ENCODE data around the gene KIAA1328.

The KIAA1328 gene

GRCh38 chr18:36963464-36963863, 134.5 kb downstream of the KIAA1328 start:
- no peak for DNase-seq

GRCh38 chr18:36974686-36975085, 145.8 kb downstream of the KIAA1328 start:
- DNase-seq, result no peak

- no peak for DNase-seq
Observed at GRCh38 chr18:36977121-36977520, 148.2 kb downstream of the KIAA1328 start.

DNA sequence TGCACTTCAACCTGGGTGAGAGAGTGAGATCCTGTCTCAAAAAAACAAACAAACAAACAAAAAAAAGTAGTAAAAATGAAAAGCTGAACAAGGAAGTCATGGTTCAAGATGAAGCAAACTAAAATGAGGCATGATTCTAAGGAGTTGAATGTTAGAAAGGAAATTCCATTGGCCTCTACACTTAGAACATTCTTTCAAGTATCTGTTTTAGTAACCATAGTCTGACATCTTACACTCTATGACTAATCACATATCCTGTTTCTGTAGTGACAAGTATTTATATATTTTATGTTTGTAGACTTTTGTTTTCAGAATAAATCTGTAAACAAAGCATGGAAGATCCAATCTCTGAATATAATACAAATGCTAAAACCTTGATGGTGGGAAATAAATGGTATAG, 164.1 kb downstream of the KIAA1328 start:
- DNase-seq, result no peak

- no peak for DNase-seq
Observed at GRCh38 chr18:37006742-37007141, 177.8 kb downstream of the KIAA1328 start.

DNA sequence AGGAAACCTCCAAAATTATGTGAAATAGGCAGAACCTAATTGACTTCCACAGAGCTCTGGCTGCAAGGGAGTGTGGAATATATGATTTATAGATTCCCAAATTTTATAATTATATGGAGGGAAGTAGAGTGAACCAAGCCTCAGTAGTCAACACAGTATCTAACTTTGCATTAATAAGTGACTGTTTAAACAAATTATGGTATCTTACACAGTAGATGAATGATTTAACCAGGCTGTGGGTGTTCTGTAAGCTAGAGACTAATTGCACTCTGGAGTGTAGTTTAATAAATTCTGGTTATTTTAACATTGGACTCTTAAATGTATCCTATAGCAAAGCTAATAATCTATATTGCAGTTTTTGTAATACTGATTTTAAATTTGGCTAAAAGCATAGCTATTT, 183.5 kb downstream of the KIAA1328 start:
- DNase-seq, result no peak

DNA sequence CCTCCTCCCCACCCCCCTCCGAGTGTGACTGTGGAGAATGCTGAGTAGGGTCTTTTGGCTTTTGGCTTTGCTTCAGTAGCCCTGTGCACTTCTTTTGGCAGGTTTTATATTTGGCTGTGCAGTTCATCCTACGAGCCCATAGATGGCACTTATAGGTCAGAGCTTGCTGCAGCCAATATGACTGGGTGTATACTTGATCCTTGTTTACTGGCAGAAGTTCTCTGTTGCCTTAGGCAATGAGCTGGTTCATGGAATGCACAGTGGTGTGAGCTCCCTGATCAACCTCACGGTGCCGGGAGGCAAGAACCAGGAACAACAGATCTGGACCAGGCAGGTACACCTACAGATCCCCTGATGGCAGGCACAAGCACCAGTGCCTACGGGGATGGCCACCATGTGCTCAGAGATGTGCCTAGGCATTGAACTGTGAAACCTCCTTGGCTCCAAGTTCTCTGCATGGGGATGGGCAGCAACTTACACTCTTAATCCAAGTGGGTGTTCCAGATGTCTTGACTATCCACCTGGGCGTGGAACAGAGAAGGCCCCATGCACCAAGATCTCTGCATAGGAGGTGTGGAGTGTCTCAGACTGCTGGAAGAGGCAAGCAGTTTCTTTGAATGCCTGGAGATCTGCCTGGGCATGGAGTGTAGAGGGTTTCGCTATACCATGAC, 190.4 kb downstream of the KIAA1328 start:
- no peak for DNase-seq

DNA sequence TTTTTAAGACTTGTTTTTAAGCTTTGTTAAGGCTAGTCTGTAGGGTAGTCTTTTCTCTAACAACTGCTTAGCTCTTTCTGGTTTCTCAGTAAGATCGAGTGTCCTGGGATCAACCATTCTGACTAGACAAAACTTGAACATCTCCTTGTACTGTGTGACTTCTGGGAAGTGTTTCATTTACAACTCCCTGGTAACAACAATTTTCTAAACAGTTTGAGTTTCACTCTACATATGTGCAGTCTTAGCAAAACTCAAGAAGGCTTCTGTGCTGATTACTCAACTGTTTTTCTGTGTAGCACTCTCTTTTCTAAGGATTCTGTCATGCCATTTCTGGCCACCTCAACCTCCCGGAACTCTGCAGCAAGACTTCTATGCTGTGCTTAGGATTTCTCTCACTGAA, 204.5 kb downstream of the KIAA1328 start:
- DNase-seq, result no peak

- DNase-seq, result no peak
Observed at GRCh38 chr18:37042381-37042780, 213.5 kb downstream of the KIAA1328 start.

DNA sequence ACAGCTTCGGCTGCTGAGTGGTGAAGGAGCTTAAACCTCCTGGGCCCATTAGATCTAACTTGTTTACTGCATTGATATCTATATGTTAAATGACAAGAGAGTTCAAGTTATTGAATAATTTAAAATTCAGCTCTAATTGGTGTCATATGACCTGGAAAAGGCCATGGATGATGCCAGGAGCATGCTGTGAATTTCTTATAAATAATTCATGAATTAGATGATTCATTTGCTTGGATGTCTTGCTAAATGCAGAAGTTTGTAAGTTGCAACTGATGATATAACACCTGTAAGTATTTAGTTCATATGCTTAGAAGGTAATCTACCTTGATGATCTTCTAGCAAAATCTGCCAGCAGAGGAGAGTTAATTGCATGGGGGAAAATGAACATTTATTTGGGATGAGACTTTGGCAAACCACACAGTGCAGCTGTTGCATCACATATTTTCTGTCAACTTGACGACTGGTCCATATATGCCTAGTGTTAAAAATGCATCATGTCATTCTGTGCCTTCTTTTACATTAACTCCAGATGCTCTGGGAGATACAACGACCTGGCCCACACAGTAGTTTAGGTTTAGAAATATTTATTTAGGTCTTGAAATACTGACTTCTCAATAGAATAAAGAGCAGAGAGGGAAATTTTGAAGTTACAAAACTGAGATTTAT, 226.3 kb downstream of the KIAA1328 start:
- peak; percentile 62 for DNase-seq

GRCh38 chr18:37064187-37064586, 235.3 kb downstream of the KIAA1328 start:
- DNase-seq, result no peak

DNA sequence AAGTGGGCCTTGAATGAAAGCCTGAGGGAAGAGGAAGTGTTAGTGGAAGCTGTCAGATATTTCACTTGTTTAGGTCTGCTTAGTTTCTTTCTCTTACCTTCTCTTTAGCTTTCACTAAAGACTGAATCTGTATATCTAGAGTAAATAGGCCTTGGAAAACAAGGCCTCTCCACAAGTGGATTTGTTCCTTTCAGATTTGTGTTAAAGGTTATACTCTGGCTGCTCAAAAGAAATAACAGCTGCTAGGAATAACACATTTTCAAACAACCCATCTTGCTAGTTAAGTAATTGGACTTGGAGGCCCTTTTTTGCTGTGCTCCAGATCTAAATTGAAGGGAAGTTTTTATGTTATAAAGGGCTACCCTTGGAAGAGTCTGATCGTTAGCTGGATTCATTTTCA, 236.3 kb downstream of the KIAA1328 start:
- no peak for DNase-seq

GRCh38 chr18:37084912-37085311, 256.0 kb downstream of the KIAA1328 start:
- DNase-seq, result no peak

- no peak for DNase-seq
Observed at GRCh38 chr18:37085362-37085761, 256.4 kb downstream of the KIAA1328 start.

- no peak for DNase-seq
Observed at GRCh38 chr18:37107748-37108522, 279.0 kb downstream of the KIAA1328 start.

GRCh38 chr18:37122877-37123276, 293.9 kb downstream of the KIAA1328 start:
- DNase-seq, result no peak

- DNase-seq, result peak; percentile 2
Observed at GRCh38 chr18:37124516-37124915, 295.6 kb downstream of the KIAA1328 start.

- DNase-seq, result no peak
Observed at GRCh38 chr18:37135177-37135576, 306.2 kb downstream of the KIAA1328 start.

GRCh38 chr18:37138456-37138855, 309.5 kb downstream of the KIAA1328 start:
- no peak for DNase-seq

- no peak for DNase-seq
Observed at GRCh38 chr18:37139876-37140275, 310.9 kb downstream of the KIAA1328 start.

GRCh38 chr18:37144921-37145320, 316.0 kb downstream of the KIAA1328 start:
- DNase-seq, result no peak

DNA sequence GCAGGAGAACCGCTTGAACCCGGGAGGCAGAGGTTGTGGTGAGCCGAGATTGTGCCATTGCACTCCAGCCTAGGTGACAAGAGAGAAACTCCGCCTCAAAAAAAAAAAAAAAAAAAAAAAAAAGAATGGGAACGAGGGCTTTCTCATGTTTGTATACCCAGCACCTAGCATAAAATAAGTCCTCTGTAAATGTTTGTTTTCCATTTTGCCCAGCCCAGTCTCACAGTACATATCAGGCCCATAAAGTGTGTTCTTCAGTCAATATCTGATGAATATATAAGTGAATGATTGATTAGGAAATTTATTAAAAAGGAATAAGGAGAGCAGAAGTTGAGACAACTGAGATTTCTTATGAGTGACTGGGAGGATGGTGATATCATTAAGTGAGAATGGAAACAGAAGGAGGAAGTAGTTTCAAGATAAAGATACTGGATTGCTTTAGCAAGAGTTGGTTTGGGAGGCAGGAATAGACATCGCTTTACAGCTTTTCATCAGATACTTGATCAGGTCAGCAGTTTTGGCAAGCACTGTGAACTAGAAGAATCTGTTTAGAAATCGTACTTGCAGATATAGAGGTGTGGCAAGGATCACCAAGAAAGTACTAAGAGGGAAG, 327.5 kb downstream of the KIAA1328 start:
- DNase-seq, result no peak

GRCh38 chr18:37160038-37160820, 331.3 kb downstream of the KIAA1328 start:
- DNase-seq, result no peak

Measured in eye (tissue), 1 donor.